Prostate gland (tissue), 2 donors: ENCODE measurements around the gene REV3L.

Experiments used
- CTCF ChIP-seq, 4 experiments: fragments of 200-600 bp in 2 of 4; fragments of 450-650 bp in 2 of 4; sonication (generic) in 2 of 4; IDR thresholded peaks; 1 replicate in 3 of 4; 2 replicates in 1 of 4; pipeline ENCODE4 v1.5.1; 2016 to 2019; ENCODE audit warnings: antibody characterized with exemption in 4 of 4, mild to moderate bottlenecking in 2 of 4, moderate library complexity in 2 of 4
- POLR2A ChIP-seq: fragments of 450-650 bp; IDR thresholded peaks from one replicate; pipeline ENCODE4 v1.6.1; 2016; ENCODE audit warnings: antibody characterized with exemption, mild to moderate bottlenecking
- POLR2AphosphoS5 ChIP-seq: sonication (generic); formaldehyde crosslinking; IDR thresholded peaks from one replicate; pipeline ENCODE4 v1.6.1; 2017; ENCODE audit warnings: antibody characterized with exemption

- TF ChIP-seq POLR2A, result no peak
- no peak for TF ChIP-seq CTCF (IDR thresholded peaks at IDR 0.05)
- TF ChIP-seq POLR2AphosphoS5, result no peak
Measured at GRCh38 chr6:111265842-111266241, 217.2 kb downstream of the REV3L start.
